HepG2 (cell line): Measurements from ENCODE around the gene BMF. TPM values are rescaled to one million over a fixed set of nuclear protein-coding genes. Genes with fewer than 3 reads are reported as not detected.

Experiments
- ATF6 ChIP-seq: sonication (generic); formaldehyde crosslinking; conservative IDR thresholded peaks from 2 replicates; pipeline ENCODE4 v1.4.0; 2020; ENCODE audit warnings: missing genetic modification reagents
- ATM ChIP-seq: fragments of 450-650 bp; IDR thresholded peaks from 2 replicates; pipeline ENCODE4 v1.7.1; 2017; ENCODE audit warnings: mild to moderate bottlenecking, borderline replicate concordance
- CBX5 ChIP-seq: sonication (generic); formaldehyde crosslinking; IDR thresholded peaks from 2 replicates; pipeline ENCODE4 v1.4.0; 2020; ENCODE audit warnings: missing genetic modification reagents, borderline replicate concordance
- FIP1L1 ChIP-seq: fragments of 200-400 bp; formaldehyde crosslinking; IDR thresholded peaks from 2 replicates; pipeline ENCODE4 v1.6.1; 2018; ENCODE audit warnings: low read depth, mild to moderate bottlenecking, low read length, moderate library complexity, borderline replicate concordance; ENCODE audit not compliant: insufficient read depth
- HIVEP1 ChIP-seq: sonication (generic); formaldehyde crosslinking; IDR thresholded peaks from 2 replicates; pipeline ENCODE4 v1.4.0; 2020; ENCODE audit warnings: mild to moderate bottlenecking, missing genetic modification reagents
- KAT8 ChIP-seq: IDR thresholded peaks from 2 replicates; pipeline ENCODE4 v1.6.1; 2016; ENCODE audit warnings: missing genetic modification reagents, missing compliant biosample characterization
- NFYB ChIP-seq: sonication (generic); formaldehyde crosslinking; IDR thresholded peaks from 2 replicates; pipeline ENCODE4 v1.4.0; 2020; ENCODE audit warnings: missing genetic modification reagents
- NONO ChIP-seq, 2 experiments: fragments of 450-650 bp in 1 of 2; sonication (generic) in 1 of 2; formaldehyde crosslinking in 1 of 2; IDR thresholded peaks in 1 of 2; conservative IDR thresholded peaks in 1 of 2; 2 replicates each; pipeline versions ENCODE4 v1.6.1 to v1.8.0; 2017 to 2022; ENCODE audit warnings: mild to moderate bottlenecking in 1 of 2, missing genetic modification reagents in 1 of 2, moderate library complexity in 1 of 2
- NR2F2 ChIP-seq: IDR thresholded peaks from 2 replicates; pipeline ENCODE4 v1.6.1; 2012; ENCODE audit warnings: low read depth, inconsistent platforms, borderline replicate concordance
- RFXANK ChIP-seq: IDR thresholded peaks from 2 replicates; pipeline ENCODE4 v1.6.1; 2016
- SALL1 ChIP-seq: sonication (generic); formaldehyde crosslinking; IDR thresholded peaks from 2 replicates; pipeline ENCODE4 v1.8.0; 2022; ENCODE audit warnings: mild to moderate bottlenecking, missing genetic modification reagents
- SOX6 ChIP-seq, 2 experiments: fragments of 450-650 bp in 1 of 2; sonication (generic) in 1 of 2; formaldehyde crosslinking in 1 of 2; IDR thresholded peaks; 2 replicates each; pipeline versions ENCODE4 v1.4.0 to v1.6.1; 2017 to 2020; ENCODE audit warnings: antibody characterized with exemption in 1 of 2, mild to moderate bottlenecking in 1 of 2, missing genetic modification reagents in 1 of 2
- TFDP1 ChIP-seq: IDR thresholded peaks from 2 replicates; pipeline ENCODE4 v1.6.1; 2016; ENCODE audit warnings: missing compliant biosample characterization, missing genetic modification reagents, borderline replicate concordance
- THAP9 ChIP-seq: sonication (generic); formaldehyde crosslinking; IDR thresholded peaks from 2 replicates; pipeline ENCODE4; 2020; ENCODE audit warnings: missing genetic modification reagents, mild to moderate bottlenecking, borderline replicate concordance
- THRA ChIP-seq: sonication (generic); formaldehyde crosslinking; IDR thresholded peaks from 2 replicates; pipeline ENCODE4 v1.4.0; 2020; ENCODE audit warnings: missing genetic modification reagents, borderline replicate concordance
- ZFX ChIP-seq: sonication (generic); formaldehyde crosslinking; IDR thresholded peaks from 2 replicates; pipeline ENCODE4 v1.4.0; 2020; ENCODE audit warnings: mild to moderate bottlenecking, low read depth, missing genetic modification reagents, moderate library complexity
- ZNF138 ChIP-seq: sonication (generic); formaldehyde crosslinking; IDR thresholded peaks from 2 replicates; pipeline ENCODE4 v1.5.0; 2020; ENCODE audit warnings: mild to moderate bottlenecking, low read depth, missing genetic modification reagents
- ZNF280B ChIP-seq: sonication (generic); formaldehyde crosslinking; IDR thresholded peaks from 2 replicates; pipeline ENCODE4 v1.5.0; 2020; ENCODE audit warnings: missing genetic modification reagents, mild to moderate bottlenecking, borderline replicate concordance
- polyA plus RNA-seq, 8 experiments: library from polyadenylated mRNA; depleted of rRNA in 3 of 8; stranded (reverse) in 7 of 8; unstranded in 1 of 8; fragments of >200 nt; fragmentation: Illumina TruSeq in 4 of 8; extraction: Trizol in 4 of 8; gene quantifications; 2 replicates each; pipeline versions ENCODE4 v1.2.1 to v1.2.3, GENCODE V29; 2011 to 2016; ENCODE audit warnings: low read depth in 4 of 8, missing spikeins in 1 of 8, mixed read lengths in 1 of 8; ENCODE audit not compliant: insufficient read depth in 1 of 8
- total RNA-seq, 5 experiments: library from RNA; depleted of rRNA; stranded (reverse); fragments of >200 nt; fragmentation: Illumina TruSeq; extraction: Trizol; gene quantifications; 2 replicates each; pipeline ENCODE4 v1.2.3, GENCODE V29; 2016; ENCODE audit warnings: low read depth in 1 of 5

BMF gene
- total and polyA plus RNA-seq, 2 of the 13 experiments (the other 11 are each of a cell fraction or from before 2014, with no cell fraction given): 8.7 to 15.9 TPM

GRCh38 chr15:40038638-40039543 is 69.8 kb downstream of the BMF start, which contains the start of gene SRP14 (continued):
- TF ChIP-seq ATM (no peak), SOX6 (IDR thresholded peaks at IDR 0.05) (no peak), SOX6 (CRISPR knock-in tag; IDR thresholded peaks at IDR 0.05) (peak; percentile 86), ZNF138 (CRISPR knock-in tag) (peak; percentile 70; the same call in 1 of the 2 replicates), FIP1L1 (no peak), CBX5 (CRISPR knock-in tag) (peak; percentile 61; the same call in 1 of the 2 replicates), ZFX (CRISPR knock-in tag) (peak; percentile 99), ATF6 (0 out of 2 replicates have a peak, but pooled peaks have one; percentile 42), RFXANK (CRISPR knock-in tag) (no peak), TFDP1 (CRISPR knock-in tag) (peak; percentile 57; the same call in 1 of the 2 replicates), HIVEP1 (CRISPR knock-in tag) (peak; percentile 35; the same call in 1 of the 2 replicates), KAT8 (CRISPR knock-in tag) (peak; percentile 94), NFYB (peak; percentile 86), THRA (CRISPR knock-in tag) (peak; percentile 69; the same call in 1 of the 2 replicates), NR2F2 (no peak; the same call in 1 of the 2 replicates), NONO (IDR thresholded peaks at IDR 0.05) (no peak), NONO (CRISPR knock-in tag; conservative IDR thresholded peaks at IDR 0.05) (peak; percentile 88), THAP9 (CRISPR knock-in tag) (peak; percentile 34; the same call in 1 of the 2 replicates), SALL1 (CRISPR knock-in tag) (peak; percentile 86), ZNF280B (peak; percentile 94)
